ENCODE data around the gene AGTRAP.
A peak's percentile ranks its signal among the peaks of the same experiment; 100 is the strongest.

The AGTRAP gene

DNA sequence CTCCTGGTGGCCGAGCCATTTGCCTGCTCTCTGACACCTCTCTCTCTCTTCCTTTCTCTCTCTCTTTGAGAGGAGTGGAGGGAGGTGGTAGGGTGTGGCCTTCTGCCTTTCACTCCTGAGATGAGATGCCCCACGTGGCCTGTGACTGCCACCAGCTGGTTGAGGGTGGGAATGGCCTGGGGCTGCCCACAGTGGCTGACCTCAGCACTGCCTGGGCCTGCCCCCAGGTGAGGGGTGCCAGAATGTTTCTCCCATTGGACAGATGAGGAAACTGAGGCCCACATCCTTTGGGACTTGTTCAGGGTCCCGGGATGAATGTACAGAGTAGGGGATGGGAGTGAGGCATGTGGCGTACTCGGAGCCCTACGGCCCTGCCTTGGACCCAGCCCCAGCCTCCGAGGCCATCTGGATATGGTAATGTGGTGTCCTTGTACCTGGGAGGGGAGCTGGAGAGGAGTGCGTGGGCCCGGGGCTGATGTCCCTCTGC, 13.3 kb downstream of the AGTRAP start (continued):
- TF ChIP-seq, protein P1, sequence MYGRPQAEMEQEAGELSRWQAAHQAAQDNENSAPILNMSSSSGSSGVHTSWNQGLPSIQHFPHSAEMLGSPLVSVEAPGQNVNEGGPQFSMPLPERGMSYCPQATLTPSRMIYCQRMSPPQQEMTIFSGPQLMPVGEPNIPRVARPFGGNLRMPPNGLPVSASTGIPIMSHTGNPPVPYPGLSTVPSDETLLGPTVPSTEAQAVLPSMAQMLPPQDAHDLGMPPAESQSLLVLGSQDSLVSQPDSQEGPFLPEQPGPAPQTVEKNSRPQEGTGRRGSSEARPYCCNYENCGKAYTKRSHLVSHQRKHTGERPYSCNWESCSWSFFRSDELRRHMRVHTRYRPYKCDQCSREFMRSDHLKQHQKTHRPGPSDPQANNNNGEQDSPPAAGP (tag by site-specific recombination; IDR thresholded peaks at IDR 0.05), result 0 out of 2 replicates have a peak, but pooled peaks have one; percentile 68
- TF ChIP-seq, protein P2, sequence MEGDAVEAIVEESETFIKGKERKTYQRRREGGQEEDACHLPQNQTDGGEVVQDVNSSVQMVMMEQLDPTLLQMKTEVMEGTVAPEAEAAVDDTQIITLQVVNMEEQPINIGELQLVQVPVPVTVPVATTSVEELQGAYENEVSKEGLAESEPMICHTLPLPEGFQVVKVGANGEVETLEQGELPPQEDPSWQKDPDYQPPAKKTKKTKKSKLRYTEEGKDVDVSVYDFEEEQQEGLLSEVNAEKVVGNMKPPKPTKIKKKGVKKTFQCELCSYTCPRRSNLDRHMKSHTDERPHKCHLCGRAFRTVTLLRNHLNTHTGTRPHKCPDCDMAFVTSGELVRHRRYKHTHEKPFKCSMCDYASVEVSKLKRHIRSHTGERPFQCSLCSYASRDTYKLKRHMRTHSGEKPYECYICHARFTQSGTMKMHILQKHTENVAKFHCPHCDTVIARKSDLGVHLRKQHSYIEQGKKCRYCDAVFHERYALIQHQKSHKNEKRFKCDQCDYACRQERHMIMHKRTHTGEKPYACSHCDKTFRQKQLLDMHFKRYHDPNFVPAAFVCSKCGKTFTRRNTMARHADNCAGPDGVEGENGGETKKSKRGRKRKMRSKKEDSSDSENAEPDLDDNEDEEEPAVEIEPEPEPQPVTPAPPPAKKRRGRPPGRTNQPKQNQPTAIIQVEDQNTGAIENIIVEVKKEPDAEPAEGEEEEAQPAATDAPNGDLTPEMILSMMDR (tag by site-specific recombination; IDR thresholded peaks at IDR 0.05), result peak; percentile 30; the same call in 1 of the 2 replicates
- TF ChIP-seq PRDM1 (tag by site-specific recombination; IDR thresholded peaks at IDR 0.05) (peak; percentile 44; the same call in 1 of the 2 replicates), KLF7 (tag by site-specific recombination; IDR thresholded peaks at IDR 0.05; ENCODE audit: borderline replicate concordance) (peak; percentile 38; the same call in 1 of the 2 replicates), ZNF140 (tag by site-specific recombination; IDR thresholded peaks at IDR 0.05) (no peak)

DNA sequence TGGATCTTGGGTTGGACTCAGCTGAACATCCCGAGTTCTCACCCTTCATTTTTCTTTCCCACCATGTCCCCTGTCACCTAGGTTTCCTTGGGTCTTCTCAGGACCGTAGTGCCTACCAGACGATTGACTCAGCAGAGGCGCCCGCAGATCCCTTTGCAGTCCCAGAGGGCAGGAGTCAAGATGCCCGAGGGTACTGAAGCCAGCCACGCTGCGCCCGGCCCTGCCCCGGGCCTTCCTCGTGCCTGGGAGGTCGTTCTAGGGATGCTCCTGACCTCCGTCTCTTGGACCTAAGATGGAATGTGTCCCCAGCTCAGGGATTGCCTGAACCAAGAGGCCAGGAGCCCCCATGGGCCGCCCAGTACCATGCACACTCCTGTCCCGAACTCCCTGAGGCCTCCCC, 14.1 kb downstream of the AGTRAP start:
- POLR2A ChIA-PET, result no interaction called here

DNA sequence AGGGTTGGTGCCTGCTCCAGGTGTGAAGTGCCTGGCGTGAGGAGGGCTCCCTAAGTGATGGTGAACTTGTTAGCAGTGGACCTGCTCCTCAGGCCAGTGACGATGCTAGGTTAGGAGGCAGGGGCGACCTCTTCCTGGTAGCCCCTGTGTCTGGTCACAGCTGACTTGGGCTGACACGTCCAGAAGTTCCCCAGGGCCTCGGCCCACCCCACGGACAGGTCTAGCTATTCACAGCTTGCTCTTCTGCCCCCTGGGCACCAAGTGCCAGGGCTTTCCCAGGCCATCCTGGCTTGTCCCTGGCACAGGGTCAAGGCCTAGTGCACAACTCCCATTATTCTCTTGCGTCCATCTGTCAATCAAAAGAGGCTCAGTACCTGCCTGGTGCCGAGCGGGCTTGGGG, 15.2 kb downstream of the AGTRAP start:
- CTCF ChIA-PET, result interaction anchor here (0.7 to 1.7 kb wide), 3 partner anchors 34 to 714 kb away, joined by 3 to 5 read pairs (median 4); no protein-coding TSS in a partner anchor
- Histone ChIP-seq H3K4me1 (ENCODE audit: control insufficient read depth, insufficient read depth, low read length) (no peaks in the 10 kb centered on the region), H3K4me3 (ENCODE audit: low read depth, low read length) (no peak overlapping the region), H3K36me3 (ENCODE audit: control insufficient read depth in 2 of 2, insufficient read depth in 1 of 2, low read length in 2 of 2) (peaks cover 0 to 37% of the 10 kb centered on the region in 2 experiments; a peak in 1 of 3 replicates), H3K27ac (ENCODE audit: extremely low read depth, low read depth, low read length) (no peak overlapping the region), H3K9me3 (ENCODE audit: control insufficient read depth, insufficient read depth, low read depth, low read length) (no peaks in the 10 kb centered on the region)
- TF ChIP-seq MZF1 (tag by site-specific recombination; IDR thresholded peaks at IDR 0.05; ENCODE audit: borderline replicate concordance) (no peak), ZNF623 (tag by site-specific recombination; IDR thresholded peaks at IDR 0.05) (no peak), ZNF24 (tag by site-specific recombination; IDR thresholded peaks at IDR 0.05) (no peak), ZNF529 (tag by site-specific recombination; IDR thresholded peaks at IDR 0.05; ENCODE audit: insufficient replicate concordance) (no peak), MYNN (tag by site-specific recombination; IDR thresholded peaks at IDR 0.05; ENCODE audit: borderline replicate concordance) (no peak), ZNF416 (tag by site-specific recombination; IDR thresholded peaks at IDR 0.05) (no peak), ZBTB8A (tag by site-specific recombination; IDR thresholded peaks at IDR 0.05) (no peak), PRDM1 (tag by site-specific recombination; IDR thresholded peaks at IDR 0.05) (no peak), ZNF114 (tag by site-specific recombination; IDR thresholded peaks at IDR 0.05) (no peak), ZNF324 (tag by site-specific recombination; IDR thresholded peaks at IDR 0.05) (no peak)
- TF ChIP-seq, protein P3, sequence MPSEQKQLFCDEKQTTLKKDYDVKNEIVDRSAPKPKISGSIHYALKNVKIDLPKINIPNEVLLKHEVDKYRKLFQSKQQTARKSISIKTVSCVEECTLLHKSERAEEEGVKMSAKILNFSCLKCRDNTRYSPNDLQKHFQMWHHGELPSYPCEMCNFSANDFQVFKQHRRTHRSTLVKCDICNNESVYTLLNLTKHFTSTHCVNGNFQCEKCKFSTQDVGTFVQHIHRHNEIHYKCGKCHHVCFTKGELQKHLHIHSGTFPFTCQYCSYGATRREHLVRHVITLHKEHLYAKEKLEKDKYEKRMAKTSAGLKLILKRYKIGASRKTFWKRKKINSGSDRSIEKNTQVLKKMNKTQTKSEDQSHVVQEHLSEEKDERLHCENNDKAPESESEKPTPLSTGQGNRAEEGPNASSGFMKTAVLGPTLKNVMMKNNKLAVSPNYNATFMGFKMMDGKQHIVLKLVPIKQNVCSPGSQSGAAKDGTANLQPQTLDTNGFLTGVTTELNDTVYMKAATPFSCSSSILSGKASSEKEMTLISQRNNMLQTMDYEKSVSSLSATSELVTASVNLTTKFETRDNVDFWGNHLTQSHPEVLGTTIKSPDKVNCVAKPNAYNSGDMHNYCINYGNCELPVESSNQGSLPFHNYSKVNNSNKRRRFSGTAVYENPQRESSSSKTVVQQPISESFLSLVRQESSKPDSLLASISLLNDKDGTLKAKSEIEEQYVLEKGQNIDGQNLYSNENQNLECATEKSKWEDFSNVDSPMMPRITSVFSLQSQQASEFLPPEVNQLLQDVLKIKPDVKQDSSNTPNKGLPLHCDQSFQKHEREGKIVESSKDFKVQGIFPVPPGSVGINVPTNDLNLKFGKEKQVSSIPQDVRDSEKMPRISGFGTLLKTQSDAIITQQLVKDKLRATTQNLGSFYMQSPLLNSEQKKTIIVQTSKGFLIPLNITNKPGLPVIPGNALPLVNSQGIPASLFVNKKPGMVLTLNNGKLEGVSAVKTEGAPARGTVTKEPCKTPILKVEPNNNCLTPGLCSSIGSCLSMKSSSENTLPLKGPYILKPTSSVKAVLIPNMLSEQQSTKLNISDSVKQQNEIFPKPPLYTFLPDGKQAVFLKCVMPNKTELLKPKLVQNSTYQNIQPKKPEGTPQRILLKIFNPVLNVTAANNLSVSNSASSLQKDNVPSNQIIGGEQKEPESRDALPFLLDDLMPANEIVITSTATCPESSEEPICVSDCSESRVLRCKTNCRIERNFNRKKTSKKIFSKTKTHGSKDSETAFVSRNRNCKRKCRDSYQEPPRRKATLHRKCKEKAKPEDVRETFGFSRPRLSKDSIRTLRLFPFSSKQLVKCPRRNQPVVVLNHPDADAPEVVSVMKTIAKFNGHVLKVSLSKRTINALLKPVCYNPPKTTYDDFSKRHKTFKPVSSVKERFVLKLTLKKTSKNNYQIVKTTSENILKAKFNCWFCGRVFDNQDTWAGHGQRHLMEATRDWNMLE (tag by site-specific recombination; conservative IDR thresholded peaks at IDR 0.05; ENCODE audit: low read depth), result no peak
- POLR2A ChIA-PET, result no interaction called here

More for the DNA sequence above, 14.1 kb downstream of the AGTRAP start:
- no peak overlapping the region for H3K4me3 ChIP-seq (ENCODE audit: low read depth, low read length)
- no peaks in the 10 kb centered on the region for H3K4me1 ChIP-seq (ENCODE audit: control insufficient read depth, insufficient read depth, low read length)
- CTCF ChIA-PET, result no interaction called here
- no peak for TF ChIP-seq ZNF510 (tag by site-specific recombination; IDR thresholded peaks at IDR 0.05; ENCODE audit: insufficient replicate concordance)
- TF ChIP-seq, protein P1 (tag by site-specific recombination; IDR thresholded peaks at IDR 0.05), result no peak
- TF ChIP-seq GFI1B (tag by site-specific recombination; IDR thresholded peaks at IDR 0.05), result no peak
- TF ChIP-seq, protein P4, sequence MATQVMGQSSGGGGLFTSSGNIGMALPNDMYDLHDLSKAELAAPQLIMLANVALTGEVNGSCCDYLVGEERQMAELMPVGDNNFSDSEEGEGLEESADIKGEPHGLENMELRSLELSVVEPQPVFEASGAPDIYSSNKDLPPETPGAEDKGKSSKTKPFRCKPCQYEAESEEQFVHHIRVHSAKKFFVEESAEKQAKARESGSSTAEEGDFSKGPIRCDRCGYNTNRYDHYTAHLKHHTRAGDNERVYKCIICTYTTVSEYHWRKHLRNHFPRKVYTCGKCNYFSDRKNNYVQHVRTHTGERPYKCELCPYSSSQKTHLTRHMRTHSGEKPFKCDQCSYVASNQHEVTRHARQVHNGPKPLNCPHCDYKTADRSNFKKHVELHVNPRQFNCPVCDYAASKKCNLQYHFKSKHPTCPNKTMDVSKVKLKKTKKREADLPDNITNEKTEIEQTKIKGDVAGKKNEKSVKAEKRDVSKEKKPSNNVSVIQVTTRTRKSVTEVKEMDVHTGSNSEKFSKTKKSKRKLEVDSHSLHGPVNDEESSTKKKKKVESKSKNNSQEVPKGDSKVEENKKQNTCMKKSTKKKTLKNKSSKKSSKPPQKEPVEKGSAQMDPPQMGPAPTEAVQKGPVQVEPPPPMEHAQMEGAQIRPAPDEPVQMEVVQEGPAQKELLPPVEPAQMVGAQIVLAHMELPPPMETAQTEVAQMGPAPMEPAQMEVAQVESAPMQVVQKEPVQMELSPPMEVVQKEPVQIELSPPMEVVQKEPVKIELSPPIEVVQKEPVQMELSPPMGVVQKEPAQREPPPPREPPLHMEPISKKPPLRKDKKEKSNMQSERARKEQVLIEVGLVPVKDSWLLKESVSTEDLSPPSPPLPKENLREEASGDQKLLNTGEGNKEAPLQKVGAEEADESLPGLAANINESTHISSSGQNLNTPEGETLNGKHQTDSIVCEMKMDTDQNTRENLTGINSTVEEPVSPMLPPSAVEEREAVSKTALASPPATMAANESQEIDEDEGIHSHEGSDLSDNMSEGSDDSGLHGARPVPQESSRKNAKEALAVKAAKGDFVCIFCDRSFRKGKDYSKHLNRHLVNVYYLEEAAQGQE (tag by site-specific recombination; IDR thresholded peaks at IDR 0.05), result no peak
- no peak for TF ChIP-seq OSR2 (tag by site-specific recombination; IDR thresholded peaks at IDR 0.05)
- H3K27ac ChIP-seq (ENCODE audit: extremely low read depth, low read depth, low read length), result no peak overlapping the region
- peaks cover 0 to 44% of the 10 kb centered on the region in 2 experiments; a peak in 1 of 3 replicates for H3K36me3 ChIP-seq (ENCODE audit: control insufficient read depth in 2 of 2, insufficient read depth in 1 of 2, low read length in 2 of 2)
- H3K9me3 ChIP-seq (ENCODE audit: control insufficient read depth, insufficient read depth, low read depth, low read length), result no peaks in the 10 kb centered on the region
